Measurements from ENCODE around the gene MACROD2.
"Not testable (repeated sequence)": the region's sequence is repeated elsewhere in the genome, so short reads cannot be mapped to it uniquely, and the experiment has no call there.

Gene MACROD2

DNA sequence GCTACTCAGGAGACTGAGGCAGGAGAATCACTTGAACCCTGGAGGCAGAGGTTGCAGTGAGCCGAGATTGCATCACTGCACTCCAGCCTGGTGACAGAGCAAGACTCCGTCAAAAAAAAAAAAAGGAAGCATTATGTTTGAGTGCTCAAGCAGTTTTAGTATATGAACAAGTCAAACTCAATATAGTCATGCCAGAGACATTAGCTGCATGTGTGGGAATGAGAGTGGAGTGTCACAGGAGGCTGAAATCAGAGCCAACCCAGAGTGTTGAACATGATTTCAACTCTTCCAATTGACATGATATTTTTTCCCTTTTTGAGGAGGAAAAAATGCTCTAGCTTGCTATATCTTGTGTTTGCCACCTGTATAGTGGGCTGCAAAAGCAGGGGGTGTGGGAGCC, 931.1 kb downstream of the MACROD2 start:
- not testable (repeated sequence) for DNase-seq

DNA sequence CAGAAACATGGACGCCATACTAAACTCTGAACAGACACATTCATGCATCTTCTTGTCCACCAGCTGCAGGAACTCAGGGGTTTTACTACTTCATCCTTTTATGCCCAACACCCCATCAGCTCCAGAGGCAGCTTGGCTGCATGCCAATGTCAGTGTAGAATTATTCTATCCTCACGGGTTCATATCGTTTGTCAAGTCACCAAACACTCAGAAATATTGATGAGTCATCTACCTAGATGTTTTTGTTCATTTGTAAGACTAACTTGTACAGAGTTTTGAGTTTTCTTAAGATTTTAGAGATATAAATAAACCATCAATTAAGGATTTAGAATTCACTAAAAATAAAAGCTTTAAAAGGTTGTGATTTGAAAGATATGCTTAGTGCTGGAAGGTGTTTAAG, 932.8 kb downstream of the MACROD2 start:
- DNase-seq: no peak

DNA sequence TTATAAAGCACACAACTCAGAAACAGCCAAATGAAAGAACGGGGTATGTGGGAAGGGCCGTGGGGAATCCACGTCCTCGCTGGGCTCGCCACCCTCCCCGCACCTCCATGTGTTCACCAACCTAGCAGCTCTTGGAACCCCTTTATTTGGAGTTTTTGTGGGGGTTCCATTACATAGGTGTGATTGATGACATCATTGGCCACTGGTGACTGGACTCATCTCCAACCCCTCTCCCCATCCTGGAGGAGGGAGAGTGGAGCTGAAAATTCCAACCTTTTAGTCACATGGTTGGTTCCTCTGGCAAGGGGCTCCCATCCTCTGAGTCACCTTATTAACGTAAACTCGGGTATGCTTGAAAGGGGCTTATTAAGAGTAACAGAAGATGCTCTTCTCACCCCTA, 934.1 kb downstream of the MACROD2 start:
- DNase-seq: no peak

DNA sequence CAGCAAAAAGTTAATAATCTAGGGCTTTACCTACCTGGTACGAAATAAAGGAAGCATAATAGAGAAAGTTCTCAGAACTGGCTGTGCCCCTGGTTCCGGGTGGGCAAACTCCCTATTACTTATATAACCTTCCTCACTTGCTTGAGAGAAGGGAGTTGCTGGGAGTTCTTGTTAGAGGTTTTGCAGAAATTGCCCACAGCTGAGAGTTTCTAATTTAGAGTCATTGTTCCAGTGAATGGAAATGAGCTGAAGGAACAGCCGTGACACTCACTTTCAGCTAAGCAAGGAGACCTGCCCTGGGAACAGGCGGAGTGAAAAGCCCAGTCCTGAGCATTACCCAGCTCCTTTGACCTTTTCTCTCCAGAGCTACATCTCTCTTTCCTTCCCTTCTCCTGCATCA, 936.7 kb downstream of the MACROD2 start:
- DNase-seq: no peak

DNA sequence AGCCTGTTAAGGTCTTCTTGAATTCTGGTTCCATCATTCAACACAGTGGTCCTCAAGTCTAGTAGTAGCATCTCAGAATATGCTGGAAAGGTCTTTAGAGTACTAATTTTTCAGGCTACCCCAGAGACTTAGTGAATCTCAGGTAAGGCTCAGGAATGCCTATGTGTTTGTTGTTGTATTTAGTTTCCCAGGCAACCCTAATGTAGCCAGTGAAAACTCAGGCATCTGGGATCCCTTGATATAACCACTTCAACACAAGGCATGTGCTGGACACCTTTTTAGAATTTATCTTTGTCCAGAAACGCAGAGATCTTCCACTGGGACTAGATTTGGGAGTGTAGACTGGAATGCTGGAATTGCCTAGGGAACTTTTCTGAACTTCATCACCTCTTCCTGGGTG, 940.0 kb downstream of the MACROD2 start:
- DNase-seq: no peak

DNA sequence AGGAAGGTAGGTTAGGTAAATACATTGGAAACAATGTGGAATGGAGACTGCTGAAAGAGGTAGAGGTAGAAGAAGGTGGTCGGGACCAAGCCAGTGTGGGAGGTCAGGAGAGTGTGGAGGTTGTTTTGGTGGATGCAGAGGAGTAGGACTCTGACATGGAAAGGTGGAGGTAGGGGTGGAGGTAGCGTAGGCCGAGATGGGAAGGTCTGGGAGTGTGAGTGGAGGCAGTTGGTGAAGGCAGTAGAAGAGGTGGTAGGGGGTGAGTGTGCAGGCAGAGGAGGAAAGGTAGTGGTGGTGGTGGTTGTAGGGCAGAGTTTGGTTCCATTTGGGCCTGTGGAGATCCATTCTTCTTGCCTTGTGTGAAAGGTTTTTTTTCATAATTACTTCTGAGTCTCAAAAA, 941.7 kb downstream of the MACROD2 start:
- no peak for DNase-seq

DNA sequence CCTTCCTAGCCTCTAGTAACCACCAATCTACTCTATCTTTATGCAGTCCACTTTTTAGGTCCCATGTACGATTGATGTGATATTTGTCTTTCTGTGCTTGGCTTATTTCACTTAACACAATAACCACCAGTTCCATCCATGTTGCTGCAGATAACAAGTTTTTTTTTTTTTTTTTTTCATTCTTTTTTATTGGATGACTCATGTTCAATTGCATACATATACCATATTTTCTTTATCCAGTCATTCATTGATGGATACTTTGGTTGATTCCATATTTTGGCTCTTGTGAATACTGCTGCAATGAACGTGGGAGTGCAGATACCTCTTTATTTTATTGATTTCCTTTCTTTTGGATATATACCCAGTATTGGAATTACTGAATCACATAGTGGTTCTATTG, 942.5 kb downstream of the MACROD2 start:
- DNase-seq: no peak

DNA sequence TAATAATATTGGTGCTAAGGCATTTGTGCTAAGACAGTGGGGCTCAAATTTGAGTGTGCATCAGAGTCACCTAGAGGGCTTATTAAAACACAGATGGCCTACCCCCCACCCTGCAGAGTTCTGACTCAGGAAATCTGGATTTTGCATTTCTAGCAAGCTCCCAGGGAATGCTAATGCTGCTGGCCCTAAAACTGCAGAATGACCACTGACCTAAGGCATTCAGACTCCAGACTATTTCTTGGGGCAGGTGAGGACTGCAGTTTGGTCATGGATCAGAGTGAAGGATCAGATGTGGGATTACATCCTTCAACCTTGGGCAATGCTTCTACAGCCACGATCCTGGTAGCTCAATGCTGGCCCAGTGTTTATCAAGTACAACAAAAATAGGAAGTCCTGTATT, 952.2 kb downstream of the MACROD2 start:
- DNase-seq: no peak

DNA sequence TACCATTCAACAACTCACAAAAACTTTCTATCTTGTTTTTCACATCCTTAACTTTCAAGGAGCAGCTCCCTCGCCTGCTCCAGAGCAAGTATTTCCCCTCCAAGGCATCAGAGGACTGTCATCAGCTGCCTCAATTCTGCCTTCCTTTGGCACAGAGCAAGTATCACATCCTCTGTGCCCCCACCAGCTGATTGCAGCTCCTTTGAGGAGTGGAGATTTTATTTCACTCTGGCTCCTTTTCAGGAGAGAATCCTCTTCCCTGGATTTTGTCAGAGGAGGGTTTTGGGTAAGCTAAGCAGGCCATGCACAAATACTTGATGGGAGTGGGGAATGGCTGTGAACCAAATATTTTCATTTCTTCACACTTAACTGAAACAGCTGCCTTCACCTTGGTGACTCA, 952.6 kb downstream of the MACROD2 start:
- no peak for DNase-seq

DNA sequence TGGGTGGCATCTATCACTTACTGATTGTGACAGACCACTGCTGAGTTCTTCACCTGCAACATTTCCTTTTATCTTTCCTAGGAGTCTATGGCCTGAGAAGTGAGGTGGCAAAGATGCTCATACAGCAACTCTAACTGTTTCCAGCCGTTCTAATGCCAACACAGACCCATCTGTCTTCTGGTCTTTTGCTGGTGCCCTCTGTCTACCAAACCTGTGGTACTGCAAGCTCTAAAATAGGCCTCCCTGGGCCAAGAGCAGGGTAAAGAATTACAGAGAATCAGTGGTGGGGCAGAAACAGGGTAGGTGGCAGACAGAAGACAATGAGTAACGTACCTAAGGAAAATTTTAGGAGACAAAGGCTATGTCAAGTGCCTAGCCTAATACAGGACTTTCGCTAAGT, 953.1 kb downstream of the MACROD2 start:
- no peak for DNase-seq

DNA sequence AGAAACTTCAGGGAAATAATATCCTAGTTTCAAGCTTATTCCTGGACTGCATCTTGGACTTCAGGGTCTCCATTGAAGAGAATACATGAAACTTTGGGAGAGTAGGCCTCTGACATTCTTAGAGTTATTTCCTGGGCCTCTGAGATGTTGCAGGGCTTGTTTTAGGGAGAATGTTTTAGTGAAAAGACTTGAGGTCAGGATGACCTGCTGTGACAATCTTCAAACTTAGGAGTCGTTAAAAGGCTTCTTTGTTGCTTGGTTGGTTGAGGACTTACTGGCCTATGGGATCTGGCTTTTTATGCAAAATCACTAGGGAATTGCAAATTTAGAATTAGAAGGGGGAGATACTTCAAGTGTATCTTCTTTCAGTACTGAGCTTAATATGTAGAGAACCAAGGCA, 955.3 kb downstream of the MACROD2 start:
- no peak for DNase-seq

DNA sequence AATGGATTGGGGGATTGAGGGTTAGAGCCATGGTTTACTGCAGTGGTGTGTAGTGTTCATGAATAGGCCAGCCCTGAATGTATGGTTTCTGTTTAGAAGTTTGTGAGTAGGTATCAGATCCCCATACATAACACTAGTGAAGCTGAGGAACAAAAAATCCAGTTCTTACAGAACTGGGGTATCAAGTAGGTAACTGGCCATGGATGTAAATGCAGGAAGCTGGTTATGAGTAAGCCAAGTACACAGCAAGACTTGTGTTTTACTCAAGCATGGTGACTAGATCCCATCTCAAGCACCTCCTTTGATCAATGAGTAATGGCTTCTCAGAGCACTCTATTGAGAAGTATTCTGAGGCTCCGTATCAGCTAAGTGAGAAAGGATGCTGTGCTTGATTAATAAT, 955.8 kb downstream of the MACROD2 start:
- DNase-seq: no peak

DNA sequence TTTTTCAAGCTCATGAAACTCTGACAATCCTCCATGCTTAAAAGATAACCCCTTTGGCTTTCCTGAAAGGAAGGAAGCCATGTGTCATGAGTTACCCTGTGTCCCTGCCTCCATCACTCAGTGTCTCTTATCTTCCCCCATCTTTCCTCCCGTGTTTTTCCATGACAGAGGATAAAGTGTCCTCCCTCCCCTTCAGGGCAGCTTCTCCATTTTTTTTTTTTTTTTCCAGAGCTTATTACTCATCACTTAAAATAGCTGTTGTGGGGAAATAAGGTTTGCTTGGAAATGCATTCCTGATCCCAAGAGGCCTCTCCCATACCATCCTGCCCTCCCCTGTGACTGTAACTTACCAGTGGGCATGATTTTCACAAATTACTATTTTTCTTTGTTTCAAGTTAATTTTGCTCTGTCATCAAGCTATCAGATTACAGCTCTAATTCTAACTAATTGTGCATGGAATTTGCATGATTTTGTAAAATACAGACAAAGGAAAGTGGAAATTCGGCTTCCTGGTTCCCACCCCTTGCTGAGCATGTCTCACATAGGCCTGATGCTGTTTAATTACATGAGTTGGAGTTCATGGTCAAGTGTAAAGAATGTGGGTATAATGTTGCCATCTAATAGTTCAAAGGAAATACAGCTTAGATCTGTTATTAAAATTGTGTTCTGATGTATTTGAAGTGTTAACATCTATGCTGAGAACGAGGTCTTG, 956.5 kb downstream of the MACROD2 start:
- no peak for DNase-seq

DNA sequence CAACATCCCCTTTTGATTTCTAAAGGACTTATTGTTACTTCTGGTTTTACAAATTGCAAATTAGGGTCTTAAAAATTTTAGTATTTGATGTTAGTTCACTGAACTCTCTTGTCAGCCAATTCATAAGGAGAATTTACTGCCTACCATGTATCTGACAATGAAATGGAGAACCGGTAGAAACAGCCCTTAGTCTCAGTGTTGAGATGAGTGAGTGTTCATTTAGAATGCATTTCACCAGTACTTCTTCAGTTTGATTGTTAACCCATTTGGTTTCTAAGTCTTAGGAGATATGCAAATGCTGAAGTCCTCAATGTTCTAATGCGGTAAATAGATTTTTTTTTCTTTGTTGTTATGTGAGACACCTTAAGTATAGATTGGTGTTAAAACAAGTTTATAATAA, 958.4 kb downstream of the MACROD2 start:
- no peak for DNase-seq

DNA sequence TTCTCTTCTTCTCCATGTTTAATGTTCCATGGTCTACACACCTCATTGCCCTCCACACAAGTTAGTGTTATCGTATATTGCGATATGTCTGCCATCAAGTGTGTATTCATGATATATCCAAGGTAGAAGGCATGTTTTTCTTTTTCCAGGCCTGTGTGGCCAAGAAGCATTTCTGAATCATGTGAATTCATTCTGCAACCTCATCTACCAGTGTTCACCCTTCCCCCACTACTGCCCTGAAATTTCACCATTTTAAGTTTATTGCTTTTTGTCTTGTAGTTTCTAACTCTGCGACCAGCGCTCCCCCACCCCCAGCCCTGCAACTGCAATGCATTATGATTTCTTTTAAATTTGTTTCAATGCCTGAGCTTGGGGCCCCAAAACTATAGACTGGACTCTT, 960.1 kb downstream of the MACROD2 start:
- DNase-seq: no peak

DNA sequence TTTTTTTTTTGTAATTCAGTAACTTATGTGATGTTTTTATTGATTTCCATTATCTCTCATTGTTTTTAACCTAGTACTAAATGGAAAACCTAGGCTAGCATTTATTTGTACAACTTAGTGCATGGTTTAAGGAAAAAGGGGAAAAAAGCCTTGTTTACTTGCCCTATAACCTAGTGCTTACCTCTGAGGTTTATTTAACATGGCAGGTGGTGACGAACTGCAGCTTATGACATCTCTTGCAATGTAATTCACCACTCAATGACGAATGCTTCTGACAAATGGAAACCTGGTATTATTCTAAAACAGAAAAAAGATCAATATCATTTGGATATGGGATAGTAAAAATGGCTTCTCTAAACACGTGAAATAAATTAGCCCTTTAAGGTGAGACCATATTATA, 960.7 kb downstream of the MACROD2 start:
- no peak for DNase-seq

DNA sequence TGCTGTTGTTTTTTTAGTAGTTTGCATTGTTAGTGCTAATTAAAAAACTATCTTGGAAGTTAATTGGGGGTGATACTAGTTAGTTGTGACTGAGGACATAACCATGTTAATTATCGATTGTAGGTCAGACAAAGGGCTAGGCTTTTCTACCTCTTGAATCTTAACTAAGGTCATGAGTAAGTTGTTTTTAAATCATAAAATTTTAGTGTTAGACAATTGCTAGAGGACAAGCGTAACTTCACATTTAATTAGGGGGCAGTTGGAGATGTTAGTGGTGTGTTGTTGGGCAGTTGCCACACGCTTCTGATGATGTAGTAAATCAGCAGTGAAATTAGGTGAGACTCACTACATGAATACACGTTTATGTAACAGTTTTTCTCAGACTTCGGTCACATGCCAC, 961.2 kb downstream of the MACROD2 start:
- DNase-seq: no peak

DNA sequence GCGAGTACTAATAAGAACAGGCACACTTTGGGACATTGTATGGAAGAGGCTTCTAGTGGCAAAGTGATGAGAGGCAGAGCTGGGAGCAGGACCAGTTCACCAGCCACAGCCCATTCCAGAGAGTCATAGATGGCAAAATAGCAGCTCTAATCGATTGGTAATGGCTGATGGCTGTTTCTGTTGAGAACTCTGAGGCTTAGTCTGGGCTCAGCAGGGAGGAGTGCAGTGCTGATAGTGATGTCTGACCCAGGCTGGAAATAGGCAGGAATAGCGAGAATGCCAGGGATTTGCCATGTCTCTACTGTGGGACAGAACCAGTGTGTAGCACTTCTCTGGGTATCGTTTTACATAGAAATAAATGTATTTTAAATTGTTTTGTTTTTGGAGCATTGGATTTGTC, 962.1 kb downstream of the MACROD2 start:
- no peak for DNase-seq

DNA sequence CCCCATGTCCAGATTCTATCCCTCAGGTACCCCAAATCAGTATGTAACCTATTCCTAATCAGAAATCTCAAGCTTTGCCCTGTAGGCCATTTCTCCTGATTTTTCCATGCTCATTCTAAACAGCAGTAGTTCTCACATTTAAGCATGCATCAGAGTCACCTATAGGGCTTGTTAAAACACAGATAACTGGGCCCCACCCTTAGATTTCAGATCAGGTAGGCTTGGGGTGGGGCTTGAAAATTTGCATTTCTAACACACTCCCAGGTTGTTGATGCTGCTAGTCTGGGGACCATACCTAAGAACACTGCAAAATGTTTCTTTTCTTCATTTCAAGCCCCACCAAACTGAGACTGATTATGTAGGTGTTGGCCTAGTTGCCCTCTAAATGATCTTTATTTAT, 963.3 kb downstream of the MACROD2 start:
- DNase-seq: no peak

DNA sequence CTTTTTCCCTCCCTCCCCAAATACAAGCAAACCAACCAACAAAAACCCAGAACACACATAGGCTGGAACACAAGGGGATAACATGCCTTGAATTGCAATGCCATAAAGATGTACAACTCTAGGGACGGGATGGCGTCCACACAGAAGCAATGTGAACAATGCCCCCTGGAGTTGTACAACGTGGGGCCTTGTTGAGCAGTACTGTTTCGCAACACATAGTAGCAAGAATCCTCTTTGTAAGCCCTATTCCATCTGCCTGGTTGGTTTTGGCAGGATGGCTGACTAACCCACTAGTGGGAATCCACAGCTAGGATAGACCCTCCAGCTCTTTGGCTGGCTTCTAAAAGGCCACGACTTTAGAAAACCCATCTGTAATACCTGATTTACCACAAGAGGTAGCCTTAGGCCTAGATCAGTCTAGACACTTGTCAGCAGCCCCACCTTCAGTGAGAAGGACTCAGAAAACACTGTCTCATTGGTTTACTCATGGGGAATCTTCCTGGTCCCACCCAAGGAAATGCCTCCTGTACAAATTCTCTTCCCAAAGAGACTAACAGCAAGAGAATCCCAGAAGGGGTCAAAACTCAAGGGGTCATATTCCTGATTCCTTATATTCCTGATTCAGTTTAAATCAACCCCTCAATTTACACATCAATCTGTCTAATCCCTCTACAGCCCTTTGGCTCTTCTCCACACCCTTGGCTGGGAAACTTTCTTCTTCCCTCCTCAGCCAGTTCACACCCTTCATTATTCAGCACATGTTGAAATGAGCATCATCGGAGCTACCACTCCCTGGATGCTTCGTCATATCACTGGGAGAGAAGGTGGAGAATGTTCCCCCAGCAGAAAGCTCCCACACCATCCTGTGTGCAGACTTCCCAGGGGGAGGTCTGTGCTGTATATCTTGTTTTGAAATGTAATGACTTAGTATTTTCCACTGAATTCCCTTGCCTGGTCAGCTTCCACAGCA, 964.5 kb downstream of the MACROD2 start:
- DNase-seq: no peak

DNA sequence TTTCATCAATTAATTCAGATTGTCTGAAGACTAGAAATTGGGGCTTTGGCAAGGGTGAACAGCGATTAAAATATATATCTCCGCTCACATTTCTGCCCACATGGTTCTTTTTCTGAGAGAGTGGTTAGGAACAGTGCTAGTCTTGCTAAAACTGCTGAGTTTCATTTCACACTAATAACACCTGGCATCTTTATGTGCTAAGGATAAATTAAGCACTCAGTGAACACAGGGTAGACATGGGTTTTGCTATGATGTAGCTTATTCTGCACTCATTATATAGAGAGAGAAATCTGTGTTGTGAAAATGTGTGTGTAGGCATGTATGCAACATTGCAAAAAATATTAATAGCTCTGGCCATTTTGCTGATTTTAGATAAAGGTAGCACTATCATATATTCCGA, 965.5 kb downstream of the MACROD2 start:
- DNase-seq: no peak

DNA sequence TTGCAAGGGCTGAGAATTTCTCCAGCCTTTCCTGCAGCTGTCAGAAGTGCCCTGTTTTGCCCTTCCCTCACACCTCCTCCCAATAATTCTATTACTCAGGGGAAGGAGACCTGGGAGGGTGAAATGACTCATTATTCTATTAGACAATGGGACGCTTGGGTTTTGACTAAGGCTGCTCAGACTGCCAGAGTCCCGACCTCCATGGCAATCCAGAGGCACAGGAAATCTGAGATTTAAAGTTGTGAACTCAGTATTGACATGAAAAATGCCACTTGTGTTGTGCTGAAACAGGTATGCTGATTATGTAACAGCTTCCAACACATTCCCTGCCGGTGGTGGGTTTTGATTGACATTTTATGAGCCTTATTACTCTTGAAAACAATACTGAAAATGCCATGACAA, 967.9 kb downstream of the MACROD2 start:
- no peak for DNase-seq

DNA sequence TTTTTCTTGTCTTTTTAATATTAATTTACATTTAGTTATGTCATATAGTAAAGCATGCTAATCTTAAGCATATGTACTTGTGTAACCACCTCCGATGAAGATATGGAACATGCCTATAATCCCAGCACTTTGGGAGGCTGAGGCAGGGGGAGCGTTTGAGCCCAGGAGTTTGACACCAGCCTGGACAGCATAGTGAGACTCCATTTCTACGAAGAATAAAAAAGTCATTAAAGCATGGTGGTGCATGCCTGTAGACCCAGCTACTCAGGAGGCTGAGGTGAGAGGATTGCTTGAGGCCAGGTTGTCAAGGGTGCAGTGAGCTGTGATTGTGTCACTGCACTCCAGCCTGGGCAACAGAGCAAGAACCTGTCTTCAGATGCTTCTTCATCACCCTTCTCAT, 970.9 kb downstream of the MACROD2 start:
- no peak for DNase-seq

DNA sequence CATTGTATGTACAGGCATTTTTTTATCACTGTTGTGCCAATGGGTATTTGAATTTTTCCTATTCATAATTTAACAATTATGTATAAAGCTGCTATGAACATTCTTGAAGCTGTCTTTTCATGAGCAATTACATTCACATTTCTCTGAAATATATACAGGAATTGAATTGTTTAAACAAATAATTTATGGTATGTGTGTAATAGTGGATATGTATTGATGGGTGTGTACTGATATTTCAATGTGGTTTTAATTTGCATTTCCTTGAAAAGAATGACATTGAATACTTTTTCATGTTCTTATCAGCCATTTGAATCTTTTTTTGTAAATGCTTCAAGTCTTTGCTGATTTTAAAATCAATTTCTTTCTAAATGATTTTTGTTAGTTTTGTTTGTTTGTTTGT, 971.5 kb downstream of the MACROD2 start:
- no peak for DNase-seq
